HEK293T (cell line): ENCODE measurements around the gene ZNF550.

Experiments
- CTCF ChIA-PET: fragments of 350-600 bp; formaldehyde crosslinking; extraction: SDS; loops from one replicate; lab custom pipeline; 2021; ENCODE audit warnings: antibody characterized with exemption, inconsistent platforms; lab: Yijun Ruan, JAX
- POLR2A ChIA-PET: fragments of 350-600 bp; formaldehyde crosslinking; extraction: SDS; loops from one replicate; lab custom pipeline; 2020; ENCODE audit warnings: antibody characterized with exemption, inconsistent platforms; lab: Yijun Ruan, JAX
- DNase-seq: peaks from one replicate; pipeline ENCODE4 v3.0.0; 2012; ENCODE audit warnings: mixed read lengths; ENCODE audit errors: extremely low spot score
- ARNT ChIP-seq: fragments of 450-650 bp; IDR thresholded peaks from 2 replicates; pipeline ENCODE4 v1.6.1; 2017; ENCODE audit warnings: mild to moderate bottlenecking
- BHLHE40 ChIP-seq: fragments of 450-650 bp; IDR thresholded peaks from 2 replicates; pipeline ENCODE4 v1.6.1; 2016; ENCODE audit warnings: mild to moderate bottlenecking, moderate library complexity, borderline replicate concordance
- CTBP1 ChIP-seq: fragments of 450-650 bp; IDR thresholded peaks from 2 replicates; pipeline ENCODE4 v1.6.1; 2016; ENCODE audit warnings: borderline replicate concordance
- ELF4 ChIP-seq: fragments of 450-650 bp; IDR thresholded peaks from 2 replicates; pipeline ENCODE4 v1.6.1; 2017; ENCODE audit warnings: antibody characterized with exemption
- FOXA1 ChIP-seq: fragments of 450-650 bp; IDR thresholded peaks from 2 replicates; pipeline ENCODE4 v1.6.1; 2016; ENCODE audit warnings: mild to moderate bottlenecking
- FOXK2 ChIP-seq: fragments of 450-650 bp; IDR thresholded peaks from 2 replicates; pipeline ENCODE4 v1.6.1; 2016; ENCODE audit warnings: mild to moderate bottlenecking
- FOXM1 ChIP-seq: fragments of 450-650 bp; IDR thresholded peaks from 2 replicates; pipeline ENCODE4 v1.6.1; 2017; ENCODE audit warnings: mild to moderate bottlenecking, borderline replicate concordance
- HDGF ChIP-seq: fragments of 450-650 bp; IDR thresholded peaks from 2 replicates; pipeline ENCODE4 v1.6.1; 2017; ENCODE audit warnings: antibody characterized with exemption, borderline replicate concordance
- L3MBTL2 ChIP-seq: fragments of 450-650 bp; conservative IDR thresholded peaks from 2 replicates; pipeline ENCODE4 v1.6.1; 2016; ENCODE audit warnings: mild to moderate bottlenecking
- LEF1 ChIP-seq: fragments of 450-650 bp; IDR thresholded peaks from 2 replicates; pipeline ENCODE4 v1.6.1; 2017; ENCODE audit warnings: mild to moderate bottlenecking, borderline replicate concordance
- NFRKB ChIP-seq: fragments of 450-650 bp; IDR thresholded peaks from 2 replicates; pipeline ENCODE4 v1.6.1; 2016; ENCODE audit warnings: mild to moderate bottlenecking, moderate library complexity
- SP1 ChIP-seq: fragments of 450-650 bp; IDR thresholded peaks from 2 replicates; pipeline ENCODE4 v1.6.1; 2017
- SUZ12 ChIP-seq: fragments of 450-650 bp; IDR thresholded peaks from 2 replicates; pipeline ENCODE4 v1.6.1; 2016; ENCODE audit warnings: mild to moderate bottlenecking
- TARDBP ChIP-seq: fragments of 450-650 bp; IDR thresholded peaks from 2 replicates; pipeline ENCODE4 v1.6.1; 2016
- ZNF384 ChIP-seq: fragments of 450-650 bp; IDR thresholded peaks from 2 replicates; pipeline ENCODE4 v1.6.1; 2016
- TF ChIP-seq, protein P1 (sequence below): fragments of 450-650 bp; IDR thresholded peaks from 2 replicates; pipeline ENCODE4 v1.6.1; 2016

Gene ZNF550

DNA sequence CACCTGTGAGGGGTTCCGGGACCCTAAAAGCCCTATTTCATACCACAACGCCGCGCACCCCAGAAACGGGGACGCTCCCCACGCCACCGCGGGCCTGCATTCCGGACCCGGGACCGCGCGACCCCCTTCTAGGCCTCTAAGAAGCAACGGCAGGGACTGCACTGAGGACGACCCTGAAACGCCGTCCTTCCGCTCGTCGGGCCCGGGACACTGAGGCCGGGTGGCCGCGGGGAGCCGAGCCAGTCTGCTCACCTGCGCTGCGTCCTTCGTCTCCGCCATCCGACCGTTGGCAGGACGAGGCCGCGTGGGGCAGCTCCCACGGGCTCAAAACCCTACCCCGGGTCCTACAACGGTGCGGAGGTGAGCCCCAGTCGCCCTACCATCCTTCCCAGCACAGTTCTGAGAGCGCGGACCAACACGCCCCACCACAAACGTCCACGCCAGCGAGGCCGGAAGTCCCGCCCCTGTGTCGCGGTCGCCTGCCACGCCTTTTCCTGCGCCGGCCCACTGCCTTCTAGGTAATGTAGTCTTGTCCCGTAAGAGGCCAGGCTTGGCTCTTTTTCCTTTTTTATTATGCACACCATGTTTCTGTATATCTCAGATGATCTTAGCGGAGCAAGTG lies at the start of gene ZNF550:
ZNF550 (minus strand) TSS at position 460 of the 622 bp plus-strand sequence; CDS start at position 279, 181 bp downstream.
- DNase-seq = peak; percentile 91
- no peak for TF ChIP-seq HDGF
- TF ChIP-seq FOXA1 = no peak
- no peak for TF ChIP-seq SUZ12
- TF ChIP-seq TARDBP = no peak
- TF ChIP-seq LEF1 = no peak
- no peak for TF ChIP-seq ELF4
- TF ChIP-seq BHLHE40 = no peak
- CTCF ChIA-PET = no interaction called here
- POLR2A ChIA-PET = no interaction called here

DNA sequence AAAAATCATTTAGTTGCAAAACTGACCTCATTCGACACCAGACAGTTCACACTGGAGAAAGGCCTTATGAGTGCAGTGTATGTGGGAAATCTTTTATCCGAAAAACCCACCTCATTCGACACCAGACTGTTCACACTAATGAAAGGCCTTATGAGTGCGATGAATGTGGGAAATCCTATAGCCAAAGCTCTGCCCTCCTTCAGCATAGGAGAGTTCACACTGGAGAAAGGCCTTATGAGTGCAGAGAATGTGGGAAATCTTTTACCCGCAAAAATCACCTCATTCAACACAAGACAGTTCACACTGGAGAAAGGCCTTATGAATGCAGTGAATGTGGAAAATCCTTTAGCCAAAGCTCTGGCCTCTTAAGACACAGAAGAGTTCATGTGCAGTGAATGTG lies 47.3 kb upstream of the ZNF550 start:
- DNase-seq = no peak
- ChIA-PET CTCF (no interaction called here), POLR2A (no interaction called here)
- TF ChIP-seq HDGF (no peak), ELF4 (no peak), L3MBTL2 (no peak), SUZ12 (no peak), ZNF384 (no peak), CTBP1 (no peak), NFRKB (no peak), FOXK2 (no peak), FOXM1 (no peak)

DNA sequence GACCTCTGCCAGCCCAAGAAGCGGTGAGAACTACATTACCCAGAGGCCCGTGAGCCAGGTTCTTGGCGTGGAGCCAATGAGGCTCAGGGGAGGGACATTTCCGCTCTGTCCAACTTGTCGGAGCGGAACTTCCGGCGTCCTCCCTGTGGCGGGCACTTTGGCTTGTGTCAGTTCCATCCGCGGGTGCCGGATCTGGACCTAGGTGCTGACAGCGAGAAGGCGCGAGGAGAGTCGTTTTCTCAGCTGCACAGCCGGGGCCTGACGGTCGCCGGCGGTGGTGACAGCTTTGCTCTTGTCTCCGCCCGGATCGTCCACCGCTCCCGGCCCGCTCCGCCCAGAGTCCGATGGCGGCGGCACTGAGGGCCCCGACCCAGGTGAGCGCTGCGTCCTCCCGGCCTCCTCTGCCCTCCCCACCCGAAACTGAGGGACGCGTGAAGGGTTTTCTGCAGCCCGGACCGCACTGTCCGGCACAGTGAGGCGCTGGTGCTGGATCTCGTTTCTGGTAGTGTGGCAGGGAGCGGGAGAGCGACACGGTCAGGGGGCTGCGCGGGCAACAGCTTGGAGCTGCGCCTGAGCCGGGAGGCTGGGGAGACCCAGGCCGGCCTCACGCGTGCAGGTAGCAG lies 40.2 kb upstream of the ZNF550 start, which contains the start of gene ZNF530:
ZNF530 (plus strand) TSS at position 125 of the 623 bp plus-strand sequence. CDS start 4,461 bp downstream, outside the sequence.
- ChIA-PET POLR2A (no interaction called here), CTCF (no interaction called here)
- TF ChIP-seq ARNT = no peak
- TF ChIP-seq FOXK2 = no peak
- peak; percentile 48; the same call in 1 of the 2 replicates for TF ChIP-seq L3MBTL2
- TF ChIP-seq LEF1 = no peak
- peak; percentile 89 for DNase-seq

DNA sequence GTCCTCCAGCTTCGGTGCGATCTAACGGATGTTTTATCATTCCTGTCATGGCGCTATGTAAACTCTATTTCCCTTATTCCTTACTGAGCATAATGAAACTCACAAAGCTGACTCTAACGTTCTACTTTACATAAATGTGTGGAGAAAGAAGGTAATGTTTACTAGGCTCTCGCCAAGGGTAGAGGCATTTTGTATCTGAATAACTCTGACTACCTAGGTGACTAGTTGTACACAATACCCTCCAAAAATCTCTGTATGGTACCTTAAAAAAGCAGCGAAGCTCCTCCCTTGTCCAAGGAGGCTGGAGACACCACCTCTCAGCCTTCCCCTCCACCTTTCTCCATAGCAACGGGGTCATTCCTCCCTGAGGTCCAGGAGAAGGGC lies 39.7 kb upstream of the ZNF550 start:
- TF ChIP-seq L3MBTL2 = no peak
- no peak for TF ChIP-seq LEF1
- no peak for TF ChIP-seq ARNT
- TF ChIP-seq ZNF384 = no peak
- TF ChIP-seq NFRKB = no peak
- no peak for TF ChIP-seq ELF4
- TF ChIP-seq CTBP1 = no peak
- no peak for TF ChIP-seq SP1
- TF ChIP-seq, protein P1, sequence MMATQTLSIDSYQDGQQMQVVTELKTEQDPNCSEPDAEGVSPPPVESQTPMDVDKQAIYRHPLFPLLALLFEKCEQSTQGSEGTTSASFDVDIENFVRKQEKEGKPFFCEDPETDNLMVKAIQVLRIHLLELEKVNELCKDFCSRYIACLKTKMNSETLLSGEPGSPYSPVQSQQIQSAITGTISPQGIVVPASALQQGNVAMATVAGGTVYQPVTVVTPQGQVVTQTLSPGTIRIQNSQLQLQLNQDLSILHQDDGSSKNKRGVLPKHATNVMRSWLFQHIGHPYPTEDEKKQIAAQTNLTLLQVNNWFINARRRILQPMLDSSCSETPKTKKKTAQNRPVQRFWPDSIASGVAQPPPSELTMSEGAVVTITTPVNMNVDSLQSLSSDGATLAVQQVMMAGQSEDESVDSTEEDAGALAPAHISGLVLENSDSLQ = no peak
- POLR2A ChIA-PET = no interaction called here
- no peak for DNase-seq
- CTCF ChIA-PET = no interaction called here

DNA sequence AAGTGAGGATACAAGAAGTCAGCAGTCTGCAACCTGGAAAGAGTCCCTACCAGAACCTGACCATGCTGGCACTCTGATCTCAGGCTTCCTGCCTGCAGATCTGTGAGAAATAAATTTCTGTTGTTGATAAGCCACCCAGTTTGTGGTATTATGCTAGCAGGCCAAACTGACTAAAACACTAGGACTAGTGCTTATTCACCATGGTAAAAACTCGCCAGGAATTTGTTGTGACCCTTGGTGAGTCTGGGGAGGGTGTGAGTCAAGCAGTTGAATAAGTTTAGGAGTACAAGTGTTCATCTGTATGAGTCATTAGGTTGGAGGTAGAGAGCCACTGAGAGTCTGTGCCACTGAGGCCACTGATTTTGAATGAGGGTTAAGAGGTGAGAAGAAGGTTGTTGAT lies 27.9 kb upstream of the ZNF550 start:
- no peak for TF ChIP-seq L3MBTL2
- no peak for TF ChIP-seq CTBP1
- no peak for TF ChIP-seq FOXA1
- TF ChIP-seq FOXK2 = no peak
- TF ChIP-seq HDGF = no peak
- TF ChIP-seq TARDBP = no peak
- TF ChIP-seq, protein P1 = no peak
- TF ChIP-seq ZNF384 = no peak
- no peak for TF ChIP-seq ARNT
- no peak for TF ChIP-seq SUZ12
- DNase-seq = no peak
- POLR2A ChIA-PET = no interaction called here
- CTCF ChIA-PET = no interaction called here

DNA sequence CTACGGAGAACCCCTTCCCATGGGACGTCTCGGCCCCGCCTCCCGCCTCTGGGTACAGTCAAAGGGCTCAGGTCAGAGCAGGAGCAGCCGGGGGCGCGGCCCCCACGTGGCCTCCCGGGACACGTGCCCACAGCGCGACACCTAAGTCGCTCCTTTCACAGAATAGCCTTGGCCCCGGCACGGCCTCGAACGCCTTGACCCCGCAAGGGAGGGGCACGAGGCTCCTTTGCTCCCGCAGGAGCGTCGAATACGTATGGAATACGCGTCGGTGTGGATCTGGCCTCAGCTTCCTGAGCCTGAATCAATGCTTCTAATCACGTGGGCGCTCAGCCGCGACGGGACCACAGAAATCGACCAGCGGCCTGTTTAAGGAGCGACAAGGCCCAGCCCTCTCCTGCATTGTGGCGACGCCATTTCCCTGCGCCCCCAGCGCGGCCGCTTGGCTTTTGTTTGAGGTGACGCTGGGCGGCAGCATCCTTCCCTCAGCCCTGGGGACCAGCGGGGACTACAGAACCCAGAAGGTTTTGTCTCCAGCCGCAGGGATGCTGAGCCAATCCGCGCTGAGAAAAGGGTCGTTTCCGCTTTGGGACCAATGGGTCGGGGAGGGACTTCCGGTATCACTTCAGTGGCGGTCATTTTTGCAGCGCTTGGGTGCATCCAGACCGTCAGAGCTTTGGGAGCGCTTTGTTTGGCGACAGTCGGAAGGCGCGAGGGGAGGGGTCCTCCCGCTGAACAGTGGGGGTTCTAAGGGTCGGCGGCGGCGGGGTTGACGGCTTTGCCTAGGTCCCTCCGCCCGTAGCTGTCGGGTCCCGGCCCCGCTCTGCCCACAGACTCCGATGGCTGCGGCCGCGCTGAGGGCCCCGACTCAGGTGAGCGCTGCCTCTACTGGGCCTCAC lies 24.1 kb upstream of the ZNF550 start, which contains the start of gene ZIK1:
ZIK1 (plus strand) TSS at position 625 of the 896 bp plus-strand sequence; CDS start at position 837, 212 bp downstream.
- TF ChIP-seq ELF4 (no peak), TARDBP (no peak), NFRKB (no peak), BHLHE40 (no peak), FOXM1 (no peak), SUZ12 (no peak), SP1 (no peak), L3MBTL2 (no peak), ARNT (no peak), FOXK2 (no peak), FOXA1 (no peak), LEF1 (no peak), CTBP1 (no peak), ZNF384 (no peak), HDGF (no peak)
- TF ChIP-seq, protein P1 = no peak
- ChIA-PET CTCF (no interaction called here), POLR2A (no interaction called here)
- DNase-seq = no peak
